ENCODE data around the gene GPR137B. TPM values are rescaled to one million over a fixed set of nuclear protein-coding genes. Genes with fewer than 3 reads are reported as not detected.

The GPR137B gene
- total and polyA plus RNA-seq, 2 donors (not counting 1 experiment from before 2014, with no cell fraction given), result 12.9 to 13.6 TPM

DNA sequence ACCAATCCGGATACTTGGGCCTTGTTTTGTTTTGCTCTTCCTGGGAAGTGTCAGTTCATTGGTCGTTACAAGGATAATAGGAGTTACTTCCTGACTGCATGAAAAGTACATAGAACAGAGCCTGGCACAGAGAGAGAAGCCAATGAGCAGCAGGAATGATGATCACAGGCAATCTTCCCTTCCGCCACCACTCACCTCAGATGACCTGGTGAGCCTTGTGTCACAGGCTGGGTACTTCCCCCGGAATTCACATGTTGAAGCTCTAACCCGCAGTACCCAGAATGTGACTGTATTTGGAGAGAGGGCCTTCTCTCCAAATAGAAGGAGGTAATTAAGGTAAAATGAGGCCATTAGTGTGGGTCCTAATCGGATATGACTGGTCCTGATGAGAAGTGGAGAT is 18.8 kb upstream of the GPR137B start:
- H3K27ac ChIP-seq (ENCODE audit: insufficient read depth, low read length), result no peak overlapping the region
- no peak for TF ChIP-seq EZH2 (IDR thresholded peaks at IDR 0.05; ENCODE audit: low read length, missing control alignments)
- TF ChIP-seq, protein P1, sequence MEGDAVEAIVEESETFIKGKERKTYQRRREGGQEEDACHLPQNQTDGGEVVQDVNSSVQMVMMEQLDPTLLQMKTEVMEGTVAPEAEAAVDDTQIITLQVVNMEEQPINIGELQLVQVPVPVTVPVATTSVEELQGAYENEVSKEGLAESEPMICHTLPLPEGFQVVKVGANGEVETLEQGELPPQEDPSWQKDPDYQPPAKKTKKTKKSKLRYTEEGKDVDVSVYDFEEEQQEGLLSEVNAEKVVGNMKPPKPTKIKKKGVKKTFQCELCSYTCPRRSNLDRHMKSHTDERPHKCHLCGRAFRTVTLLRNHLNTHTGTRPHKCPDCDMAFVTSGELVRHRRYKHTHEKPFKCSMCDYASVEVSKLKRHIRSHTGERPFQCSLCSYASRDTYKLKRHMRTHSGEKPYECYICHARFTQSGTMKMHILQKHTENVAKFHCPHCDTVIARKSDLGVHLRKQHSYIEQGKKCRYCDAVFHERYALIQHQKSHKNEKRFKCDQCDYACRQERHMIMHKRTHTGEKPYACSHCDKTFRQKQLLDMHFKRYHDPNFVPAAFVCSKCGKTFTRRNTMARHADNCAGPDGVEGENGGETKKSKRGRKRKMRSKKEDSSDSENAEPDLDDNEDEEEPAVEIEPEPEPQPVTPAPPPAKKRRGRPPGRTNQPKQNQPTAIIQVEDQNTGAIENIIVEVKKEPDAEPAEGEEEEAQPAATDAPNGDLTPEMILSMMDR (conservative IDR thresholded peaks at IDR 0.05 in 1 of 2, IDR thresholded peaks at IDR 0.05 in 1 of 2; ENCODE audit: low read depth in 1 of 2, low read length in 2 of 2), result no peak

DNA sequence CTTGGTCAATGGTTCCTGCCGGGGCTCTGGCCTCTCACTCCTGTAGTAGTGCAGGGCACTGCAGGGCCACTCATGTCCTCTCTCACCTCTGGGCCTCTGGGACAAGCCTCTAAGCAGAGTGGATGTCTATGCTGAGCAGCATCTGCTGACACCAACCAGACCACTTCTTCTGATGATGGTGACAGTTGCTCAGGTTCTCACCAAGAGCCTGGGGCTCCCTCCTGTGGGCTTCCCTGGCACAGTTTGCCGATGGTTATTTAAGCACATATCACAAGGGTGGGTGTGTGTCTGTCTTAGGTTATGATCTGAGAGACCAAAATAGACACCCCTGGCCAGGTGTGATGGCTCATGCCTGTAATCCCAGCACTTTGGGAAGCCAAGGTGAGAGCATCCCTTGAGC is 17.4 kb upstream of the GPR137B start:
- H3K36me3 ChIP-seq (ENCODE audit: control insufficient read depth, insufficient read depth, low read length), result no peaks in the 10 kb centered on the region
- no peak for TF ChIP-seq EZH2 (IDR thresholded peaks at IDR 0.05; ENCODE audit: low read length, missing control alignments)
- TF ChIP-seq, protein P1 (conservative IDR thresholded peaks at IDR 0.05 in 1 of 2, IDR thresholded peaks at IDR 0.05 in 1 of 2; ENCODE audit: low read depth in 1 of 2, low read length in 2 of 2), result no peak
- no peak overlapping the region for H3K4me2 ChIP-seq (ENCODE audit: extremely low read depth, insufficient read depth, low read length)
- H3K9me3 ChIP-seq (ENCODE audit: control insufficient read depth, insufficient read depth, low read depth, low read length), result no peaks in the 10 kb centered on the region
- no peaks in the 10 kb centered on the region for H3K4me1 ChIP-seq (ENCODE audit: control insufficient read depth, extremely low read depth, insufficient read depth, low read length)
- H3K79me2 ChIP-seq (ENCODE audit: control insufficient read depth, insufficient read depth, low read length), result no peaks in the 10 kb centered on the region
- H3K27me3 ChIP-seq (ENCODE audit: control insufficient read depth, insufficient read depth, low read length), result no peaks in the 10 kb centered on the region
- H3K9ac ChIP-seq (ENCODE audit: insufficient read depth, low read length), result no peak overlapping the region
- no peak overlapping the region for H2AFZ ChIP-seq (ENCODE audit: low read length)
- H3K4me3 ChIP-seq (replicated peaks in 1 of 4; ENCODE audit: control extremely low read depth in 1 of 4, insufficient read depth in 1 of 4, low read depth in 3 of 4, low read length in 4 of 4), result no peak overlapping the region
- no peak overlapping the region for H3K27ac ChIP-seq (ENCODE audit: insufficient read depth, low read length)
- no peaks in the 10 kb centered on the region for H4K20me1 ChIP-seq (ENCODE audit: control insufficient read depth, extremely low read depth, insufficient read depth, low read length)
- DNase-seq (ENCODE audit: low read depth in 2 of 2), result no peak

More for the DNA sequence above, 18.8 kb upstream of the GPR137B start:
- Histone ChIP-seq H3K4me2 (ENCODE audit: extremely low read depth, insufficient read depth, low read length) (no peak overlapping the region), H3K79me2 (ENCODE audit: control insufficient read depth, insufficient read depth, low read length) (no peaks in the 10 kb centered on the region), H3K27me3 (ENCODE audit: control insufficient read depth, insufficient read depth, low read length) (no peaks in the 10 kb centered on the region), H3K9ac (ENCODE audit: insufficient read depth, low read length) (no peak overlapping the region), H3K4me1 (ENCODE audit: control insufficient read depth, extremely low read depth, insufficient read depth, low read length) (no peaks in the 10 kb centered on the region), H3K36me3 (ENCODE audit: control insufficient read depth, insufficient read depth, low read length) (no peaks in the 10 kb centered on the region), H2AFZ (ENCODE audit: low read length) (no peak overlapping the region), H3K9me3 (ENCODE audit: control insufficient read depth, insufficient read depth, low read depth, low read length) (no peaks in the 10 kb centered on the region), H3K4me3 (replicated peaks in 1 of 4; ENCODE audit: control extremely low read depth in 1 of 4, insufficient read depth in 1 of 4, low read depth in 3 of 4, low read length in 4 of 4) (no peak overlapping the region), H4K20me1 (ENCODE audit: control insufficient read depth, extremely low read depth, insufficient read depth, low read length) (no peaks in the 10 kb centered on the region)
- no peak for DNase-seq (ENCODE audit: low read depth in 2 of 2)

DNA sequence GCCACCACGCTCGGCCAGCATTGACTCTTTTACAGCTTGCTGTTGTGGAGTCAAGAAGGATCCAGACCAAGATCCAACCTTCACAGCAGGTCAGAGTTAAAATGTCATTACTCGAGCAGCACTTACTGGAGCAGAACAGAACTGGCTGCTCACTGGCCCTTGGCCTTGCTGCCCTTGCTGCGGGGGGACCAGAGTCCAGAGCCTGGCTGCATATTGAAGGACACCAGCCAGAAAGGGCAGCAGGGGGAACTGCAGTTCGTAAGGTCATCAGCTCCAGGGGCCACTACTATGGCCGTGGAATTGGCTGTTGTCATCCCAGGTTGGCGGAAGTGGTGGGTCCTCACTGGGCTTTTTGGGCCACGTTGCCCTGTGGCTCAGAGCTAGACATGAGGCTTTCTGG is 15.3 kb upstream of the GPR137B start:
- no peaks in the 10 kb centered on the region for H3K4me1 ChIP-seq (ENCODE audit: control insufficient read depth, extremely low read depth, insufficient read depth, low read length)
- H3K27me3 ChIP-seq (ENCODE audit: control insufficient read depth, insufficient read depth, low read length), result no peaks in the 10 kb centered on the region
- no peak for DNase-seq (ENCODE audit: low read depth in 2 of 2)
- H3K9ac ChIP-seq (ENCODE audit: insufficient read depth, low read length), result no peak overlapping the region
- TF ChIP-seq EZH2 (IDR thresholded peaks at IDR 0.05; ENCODE audit: low read length, missing control alignments), result no peak
- TF ChIP-seq, protein P1 (conservative IDR thresholded peaks at IDR 0.05 in 1 of 2, IDR thresholded peaks at IDR 0.05 in 1 of 2; ENCODE audit: low read depth in 1 of 2, low read length in 2 of 2), result no peak
- no peaks in the 10 kb centered on the region for H3K36me3 ChIP-seq (ENCODE audit: control insufficient read depth, insufficient read depth, low read length)
- H3K27ac ChIP-seq (ENCODE audit: insufficient read depth, low read length), result no peak overlapping the region
- H3K79me2 ChIP-seq (ENCODE audit: control insufficient read depth, insufficient read depth, low read length), result no peaks in the 10 kb centered on the region
- H4K20me1 ChIP-seq (ENCODE audit: control insufficient read depth, extremely low read depth, insufficient read depth, low read length), result no peaks in the 10 kb centered on the region
- H3K4me2 ChIP-seq (ENCODE audit: extremely low read depth, insufficient read depth, low read length), result no peak overlapping the region
- no peak overlapping the region for H2AFZ ChIP-seq (ENCODE audit: low read length)
- no peaks in the 10 kb centered on the region for H3K9me3 ChIP-seq (ENCODE audit: control insufficient read depth, insufficient read depth, low read depth, low read length)
- no peak overlapping the region for H3K4me3 ChIP-seq (replicated peaks in 1 of 4; ENCODE audit: control extremely low read depth in 1 of 4, insufficient read depth in 1 of 4, low read depth in 3 of 4, low read length in 4 of 4)

All from fibroblast of lung (primary cell).